ENCODE measurements around the gene CDH23. TPM values are rescaled to one million over a fixed set of nuclear protein-coding genes. Genes with fewer than 3 reads are reported as not detected.

CDH23 gene
- total and polyA plus RNA-seq, 10 of the 15 experiments (the other 5 are each of a cell fraction or from before 2014, with no cell fraction given): 0.09 to 0.40 (median 0.15) TPM; not detected in 1

- ChIA-PET SMC1A (ENCODE audit: uncharacterized antibody, unreplicated experiment) (interaction anchor here (0.7 to 1.0 kb wide), 2 partner anchors 179 to 1184 kb away, joined by 3 to 4 read pairs; no protein-coding TSS in a partner anchor), CTCF (interaction anchor here (0.6 to 2.5 kb wide), 6 partner anchors 8 to 167 kb away, joined by 3 to 8 read pairs (median 3); no protein-coding TSS in a partner anchor), POLR2A (interaction anchor here (0.8 kb wide), 1 partner anchor 11 kb away, joined by 3 read pairs; no protein-coding TSS in a partner anchor), RAD21 (ENCODE audit: unreplicated experiment) (interaction anchor here (2.2 kb wide), 1 partner anchor 94 kb away, joined by 6 read pairs; no protein-coding TSS in a partner anchor)
- Histone ChIP-seq H4K20me1 (ENCODE audit: control insufficient read depth, insufficient read depth) (no peaks in the 10 kb centered on the region), H3K79me2 (ENCODE audit: control insufficient read depth, insufficient read depth, low read length) (no peaks in the 10 kb centered on the region), H3K36me3 (ENCODE audit: control insufficient read depth in 2 of 2, insufficient read depth in 2 of 2, low read length in 1 of 2) (no peaks in the 10 kb centered on the region), H3K27me3 (replicated peaks in 1 of 2; ENCODE audit: control insufficient read depth in 2 of 2, insufficient read depth in 2 of 2, low read length in 1 of 2) (no peaks in the 10 kb centered on the region), H3K27ac (ENCODE audit: control insufficient read depth, insufficient read depth) (no peak overlapping the region), H3K9ac (ENCODE audit: control insufficient read depth, insufficient read depth, low read length) (no peak overlapping the region), H3K4me1 (ENCODE audit: control insufficient read depth, insufficient read depth, low read length) (peaks cover 25% of the 10 kb centered on the region), H3K4me2 (ENCODE audit: control insufficient read depth, insufficient read depth) (no peak overlapping the region), H2AFZ (ENCODE audit: control insufficient read depth, low read depth, low read length) (no peak overlapping the region), H3K4me3 (no peak overlapping the region), H3K9me3 (replicated peaks; ENCODE audit: control insufficient read depth, insufficient read depth, low read length) (no peaks in the 10 kb centered on the region)
- DNase-seq (ENCODE audit: low read depth, low spot score) (no peak), ATAC-seq (no peak), FAIRE-seq (no peak)
- no TSS peak for BruUV-seq (replicated peaks)
- no peak for TF ChIP-seq SIX5 (IDR thresholded peaks at IDR 0.05; ENCODE audit: low read depth, low read length, severe bottlenecking)
- no peak for TF ChIP-seq SKIL (IDR thresholded peaks at IDR 0.05; ENCODE audit: low read depth, poor library complexity, severe bottlenecking)
- TF ChIP-seq RFX5 (IDR thresholded peaks at IDR 0.05; ENCODE audit: low read depth, low read length): no peak
- TF ChIP-seq NFXL1 (IDR thresholded peaks at IDR 0.05; ENCODE audit: borderline replicate concordance): no peak
- TF ChIP-seq SUZ12 (IDR thresholded peaks at IDR 0.05; ENCODE audit: unreplicated experiment): no peak
- no peak for TF ChIP-seq E2F4 (IDR thresholded peaks at IDR 0.05; ENCODE audit: low read depth, low read length)
- TF ChIP-seq ZBTB11 (CRISPR knock-in tag; IDR thresholded peaks at IDR 0.05): no peak
- TF ChIP-seq WRNIP1 (IDR thresholded peaks at IDR 0.05; ENCODE audit: borderline replicate concordance, low read depth, low read length): no peak
- no peak for TF ChIP-seq MEF2A (IDR thresholded peaks at IDR 0.05; ENCODE audit: insufficient read depth, low read depth, low read length)
- no peak for TF ChIP-seq GABPA (IDR thresholded peaks at IDR 0.05; ENCODE audit: low read depth)
- TF ChIP-seq FOS (IDR thresholded peaks at IDR 0.05; ENCODE audit: borderline replicate concordance, extremely low read depth, insufficient read length): no peak
- no peak for TF ChIP-seq CEBPZ (IDR thresholded peaks at IDR 0.05; ENCODE audit: low read depth, low read length)
- intact Hi-C loops (cut with micrococcal nuclease; ENCODE audit: unreplicated experiment) (no loop called here), in situ Hi-C loops (cut with MboI) (no loop called here)
- 50% methylated on average over 2 of the region's 2 CpGs for WGBS (ENCODE audit: insufficient coverage, insufficient replicate concordance, low lambda C conversion rate, missing lambda C conversion rate)
Measured at GRCh38 chr10:71717551-71717951, 320.8 kb downstream of the CDH23 start.

All from GM12878 (cell line).